DLD1 (cell line): ENCODE measurements around the gene SLAMF9.

Experiments
- in situ Hi-C: cut with HindIII; loops from 2 replicates; pipeline ENCODE4 v1.10.0; 2017; ENCODE audit warnings: low sequenced_read_pairs

SLAMF9 gene

DNA sequence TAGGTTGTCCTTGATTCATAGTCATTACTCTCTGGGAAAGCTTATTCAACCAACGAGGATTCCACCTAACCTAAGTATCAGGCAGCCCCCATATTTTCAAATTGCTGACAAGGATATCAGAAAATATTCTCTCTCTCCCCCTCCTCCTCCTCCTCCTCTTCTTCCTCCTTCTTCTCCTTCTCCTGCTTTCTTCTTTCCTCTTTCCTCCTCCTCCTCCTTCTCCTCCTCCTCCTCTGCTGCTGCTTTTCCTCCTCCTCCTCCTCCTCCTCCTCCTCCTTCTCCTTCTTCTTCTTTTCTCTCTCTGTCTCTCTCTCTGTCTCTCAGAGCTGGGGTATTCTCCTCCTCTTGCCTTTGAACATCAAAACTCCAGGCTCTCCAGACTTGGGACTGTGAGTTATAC is 6.1 kb downstream of the SLAMF9 start:
- in situ Hi-C loops, result no loop called here

DNA sequence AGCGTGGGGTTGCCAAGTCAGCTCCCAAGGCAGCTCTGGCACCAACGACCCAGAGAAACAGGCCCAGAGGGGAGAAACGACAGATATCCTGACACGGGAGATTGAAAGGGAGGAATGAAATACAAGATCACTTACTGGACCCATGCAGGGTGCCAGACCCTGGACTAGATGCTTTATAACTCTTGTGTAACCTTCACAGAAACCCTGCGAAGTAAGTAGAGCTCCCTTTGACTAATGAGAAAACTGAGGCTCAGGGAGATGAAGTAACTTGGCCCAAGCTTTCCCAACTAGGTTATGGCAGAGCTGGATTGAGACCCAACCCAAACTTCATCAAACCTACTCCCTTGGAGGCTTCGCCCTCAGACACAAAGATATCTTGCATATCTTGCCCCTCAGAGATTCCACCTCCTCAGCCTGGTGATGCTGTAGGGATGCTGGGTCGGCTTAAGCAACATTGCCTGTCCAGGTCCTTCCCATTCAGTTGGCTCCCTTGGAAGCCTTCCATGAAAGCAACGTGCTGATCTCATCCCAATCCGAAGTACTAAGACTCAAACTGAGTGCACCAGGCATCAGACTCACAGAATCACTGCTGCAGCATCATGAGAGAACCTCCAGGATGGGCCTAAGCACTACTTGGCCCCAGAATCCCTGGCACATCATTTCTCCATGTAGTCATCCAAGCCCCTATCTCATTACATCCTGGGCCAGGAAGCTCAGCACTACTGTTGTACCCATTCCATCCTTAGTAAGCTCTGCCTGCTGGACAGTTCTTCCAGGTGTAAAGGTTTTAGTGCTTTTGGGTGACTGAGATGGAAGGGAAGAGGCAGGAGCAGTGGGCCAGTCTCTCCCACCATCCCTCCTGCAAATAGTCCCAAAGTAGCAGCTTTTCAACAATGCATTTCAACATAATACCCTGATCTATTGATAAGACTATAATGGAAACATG is 7.5 kb downstream of the SLAMF9 start:
- in situ Hi-C loops, result no loop called here

DNA sequence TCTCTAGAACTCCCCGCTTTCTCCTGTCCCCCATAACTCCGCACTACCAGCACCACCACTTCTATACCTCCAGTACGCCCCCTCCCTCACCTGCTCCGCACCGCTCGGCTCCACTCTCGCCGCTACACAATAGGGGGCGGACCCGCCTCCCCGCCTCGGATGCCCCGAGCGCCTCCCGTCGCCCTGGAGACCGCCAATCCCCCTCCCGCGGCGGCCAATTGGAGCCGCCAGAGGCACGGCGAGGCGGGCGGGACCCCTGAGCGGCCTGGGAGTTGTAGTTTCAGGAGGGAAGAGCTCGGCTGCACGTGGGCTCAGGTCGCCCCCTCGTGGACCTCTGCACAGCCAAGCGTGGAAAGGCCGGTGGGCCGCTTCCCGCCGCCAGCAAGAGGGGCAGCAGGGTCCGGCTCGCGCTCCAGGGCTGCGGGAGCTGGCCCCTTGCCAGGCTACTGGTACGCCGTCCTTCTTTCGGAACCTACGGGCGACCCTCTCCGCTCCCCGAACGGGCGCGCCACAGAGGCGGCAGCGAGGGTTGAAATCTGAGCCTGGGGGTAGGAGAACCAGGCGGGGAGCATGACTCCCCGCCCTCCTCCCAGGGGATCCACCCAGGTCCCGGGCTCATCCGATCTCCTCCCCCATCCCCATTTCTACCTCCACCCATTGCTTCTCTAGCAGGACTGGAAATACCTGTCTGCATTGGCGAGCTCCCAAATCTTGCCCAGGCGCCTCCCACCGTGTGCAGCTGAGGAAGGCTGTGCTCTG is 8.4 kb downstream of the SLAMF9 start, which contains the start of gene IGSF9:
IGSF9 (minus strand) TSS at position 131 of the 759 bp plus-strand sequence. CDS start 2,159 bp downstream, outside the sequence.
- in situ Hi-C loops, result no loop called here

DNA sequence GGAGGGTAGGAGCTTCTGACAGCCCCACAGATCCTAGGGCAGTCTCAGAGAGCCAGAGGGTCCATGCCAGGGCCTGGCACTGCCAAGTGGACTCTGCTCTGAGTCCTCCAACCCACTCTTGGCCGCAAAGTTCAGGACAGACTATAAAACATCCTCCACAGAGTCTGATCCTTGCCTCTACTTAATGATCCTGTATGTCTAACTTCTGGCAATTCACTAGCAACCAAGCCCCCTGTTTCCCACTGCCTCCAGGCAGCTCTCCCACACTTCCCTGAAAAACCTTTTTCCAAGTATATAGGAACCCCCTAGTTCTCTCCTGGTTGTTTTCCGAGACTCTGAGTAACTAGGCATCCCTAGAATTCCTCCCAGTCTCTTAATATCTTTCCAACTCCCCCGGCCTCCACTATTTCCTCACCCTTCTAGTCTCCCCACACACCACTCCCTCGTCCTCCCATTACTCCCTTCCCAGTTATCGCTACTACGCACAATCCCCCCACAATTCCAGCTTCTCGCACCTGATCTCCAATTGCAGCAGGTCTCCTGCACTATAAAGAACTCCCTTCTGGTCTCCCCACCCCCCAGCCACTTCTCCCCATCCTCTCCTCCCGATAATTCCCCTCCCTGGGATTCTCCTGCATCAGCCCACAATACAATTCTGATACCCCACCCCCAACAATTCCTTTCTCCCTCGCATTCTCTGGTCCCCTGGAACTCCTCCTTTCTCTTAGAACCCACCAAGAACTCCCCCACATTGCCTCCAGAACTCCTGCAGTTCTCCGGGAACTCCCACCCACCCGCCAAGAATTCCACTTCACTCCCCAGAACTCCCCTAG is 9.2 kb downstream of the SLAMF9 start:
- in situ Hi-C loops, result no loop called here

DNA sequence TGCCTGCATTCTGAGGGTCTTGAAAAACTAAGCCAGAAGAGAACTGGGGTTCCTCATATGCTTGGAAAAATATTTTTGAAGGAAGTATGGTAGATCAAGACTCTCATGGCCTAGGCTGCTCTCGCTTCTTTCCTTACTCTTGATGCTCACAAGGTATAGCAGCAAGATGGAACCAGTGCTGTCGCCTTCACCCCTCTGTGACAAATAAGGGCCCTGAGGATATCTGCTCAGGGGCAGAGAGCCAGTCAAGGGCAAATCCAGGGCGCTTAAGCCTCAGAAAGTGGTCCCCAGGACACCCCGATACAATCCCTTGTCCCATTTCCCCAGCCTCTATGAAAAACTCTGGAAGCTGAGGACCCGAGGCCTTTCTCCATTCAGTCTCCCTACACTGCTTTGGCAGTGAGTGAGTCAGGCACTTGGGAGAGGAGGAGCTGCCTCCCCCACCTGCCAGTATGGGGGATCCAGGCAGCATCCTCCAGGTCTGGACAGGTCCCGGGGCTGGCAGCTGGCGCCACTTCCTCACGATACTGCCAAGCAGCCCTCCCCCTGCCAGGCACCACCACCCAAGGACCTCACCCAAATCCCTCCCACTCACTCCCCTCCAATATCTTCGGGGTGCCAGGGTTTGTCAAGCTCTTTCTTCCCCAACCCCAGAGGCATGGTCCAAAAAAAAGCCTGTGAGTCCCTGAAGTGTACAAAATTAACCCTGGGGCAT is 10.0 kb downstream of the SLAMF9 start:
- in situ Hi-C loops, result no loop called here

DNA sequence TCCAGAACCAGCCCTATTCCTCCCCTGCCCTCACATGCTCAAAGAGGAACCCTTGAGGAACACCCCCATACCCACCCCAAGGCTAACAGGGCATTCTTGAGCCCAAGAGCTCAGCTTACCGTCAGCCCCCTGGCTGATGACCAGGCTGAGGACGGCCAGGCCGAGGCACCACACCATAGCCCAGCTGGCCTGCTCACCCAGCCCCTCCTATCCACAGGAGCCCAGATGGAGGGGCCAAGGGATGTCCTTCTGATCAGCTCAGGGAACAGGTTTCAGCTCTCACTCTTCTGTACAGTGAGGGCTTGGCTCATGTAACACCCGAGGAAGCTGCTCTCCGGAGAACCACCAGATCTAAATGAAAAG is 10.8 kb downstream of the SLAMF9 start:
- in situ Hi-C loops, result no loop called here

DNA sequence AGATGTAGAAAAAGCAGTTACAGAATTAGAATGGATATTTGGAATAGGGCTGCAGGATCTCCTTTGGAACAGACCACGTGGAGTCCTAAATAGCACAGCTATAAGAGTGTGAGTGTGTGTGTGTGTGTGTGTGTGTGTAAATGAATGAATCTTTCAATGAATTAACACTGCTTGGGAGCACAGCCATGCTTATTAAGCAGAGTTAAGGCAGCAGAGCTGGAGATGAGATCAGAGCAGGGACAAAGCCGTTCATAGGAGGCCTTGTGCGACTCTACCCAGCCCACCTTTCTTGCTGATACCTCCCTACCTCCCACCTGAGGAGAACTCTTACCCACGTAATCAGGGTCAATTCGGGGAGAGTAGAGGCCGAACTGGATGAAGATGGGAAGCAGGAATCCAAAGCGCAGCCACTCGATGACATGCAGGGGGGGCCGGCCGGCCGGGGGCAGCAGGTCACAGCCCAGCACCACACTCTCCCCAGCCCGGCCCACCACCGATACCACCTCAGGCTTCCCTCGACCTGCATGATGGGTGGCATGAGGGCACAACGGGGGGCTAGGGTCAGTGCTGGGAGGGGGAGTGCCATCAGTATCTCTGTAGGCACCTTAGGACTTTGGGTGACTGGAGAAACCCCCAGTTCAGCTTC is 11.3 kb downstream of the SLAMF9 start:
- in situ Hi-C loops, result no loop called here

DNA sequence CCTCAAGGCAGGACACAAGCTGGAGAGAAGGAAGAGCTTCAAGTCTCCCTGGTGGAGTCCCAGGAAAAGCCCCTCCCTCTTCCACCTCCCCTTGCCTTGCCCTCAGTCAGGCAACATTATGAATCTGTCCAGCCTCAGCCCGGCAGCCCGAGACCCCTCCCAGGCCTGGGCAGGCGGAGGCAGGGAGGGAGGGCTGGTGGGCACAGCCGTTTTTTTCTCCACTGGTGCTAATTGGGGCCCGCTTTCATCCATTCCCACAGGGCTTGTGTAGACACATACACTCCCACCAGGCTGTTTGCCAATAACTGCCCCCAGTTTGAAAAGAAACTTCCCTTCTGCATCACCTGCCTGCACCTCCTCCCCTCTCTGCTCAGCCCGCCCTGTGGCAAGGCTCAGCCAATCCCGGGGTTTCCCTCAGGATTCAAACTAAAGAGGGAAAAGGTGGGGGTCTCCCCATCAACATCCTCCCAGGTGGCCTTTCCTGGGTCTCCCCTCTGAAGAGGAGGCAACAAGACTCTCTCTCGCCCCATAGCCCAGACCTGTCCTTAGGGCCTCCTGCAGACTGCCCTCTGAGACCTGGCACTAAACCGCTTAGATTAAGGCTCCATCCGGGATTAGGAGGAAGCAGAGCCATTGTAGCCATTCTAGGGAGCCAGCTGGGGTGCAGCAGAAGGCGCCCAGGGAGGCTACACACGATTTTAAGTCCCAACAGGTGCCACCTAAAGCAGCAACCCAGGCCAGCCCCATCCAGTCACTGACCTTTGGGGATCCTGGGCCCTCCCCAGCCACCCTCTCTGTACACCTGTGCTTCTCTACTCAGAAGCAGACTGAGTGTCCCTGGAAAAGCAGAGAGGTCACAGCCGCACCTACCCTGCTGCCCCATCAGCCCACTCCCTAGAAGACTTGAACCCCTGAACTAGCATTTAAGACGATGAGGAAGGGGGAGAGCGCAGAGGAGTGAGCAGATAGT is 12.2 kb downstream of the SLAMF9 start:
- in situ Hi-C loops, result no loop called here

DNA sequence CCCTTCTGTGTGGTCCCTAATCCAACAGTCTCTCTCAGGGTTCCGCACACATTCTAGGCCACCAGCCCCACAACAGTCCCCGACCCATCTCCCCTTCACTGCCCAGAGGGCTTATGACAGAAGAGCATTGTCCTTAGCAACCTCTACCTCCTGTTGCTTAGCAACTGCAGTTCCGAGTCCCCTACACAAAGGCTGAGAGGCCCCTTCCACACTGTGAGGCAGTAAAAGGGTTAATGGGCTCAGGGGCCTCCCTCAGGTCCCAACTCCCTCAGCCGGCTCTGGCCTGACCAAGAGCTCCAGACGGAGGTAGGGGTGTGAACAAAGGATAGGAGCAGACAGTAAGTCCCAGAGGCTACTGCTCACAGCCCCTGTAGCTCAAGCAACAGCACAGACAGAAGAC is 12.9 kb downstream of the SLAMF9 start:
- in situ Hi-C loops, result no loop called here

DNA sequence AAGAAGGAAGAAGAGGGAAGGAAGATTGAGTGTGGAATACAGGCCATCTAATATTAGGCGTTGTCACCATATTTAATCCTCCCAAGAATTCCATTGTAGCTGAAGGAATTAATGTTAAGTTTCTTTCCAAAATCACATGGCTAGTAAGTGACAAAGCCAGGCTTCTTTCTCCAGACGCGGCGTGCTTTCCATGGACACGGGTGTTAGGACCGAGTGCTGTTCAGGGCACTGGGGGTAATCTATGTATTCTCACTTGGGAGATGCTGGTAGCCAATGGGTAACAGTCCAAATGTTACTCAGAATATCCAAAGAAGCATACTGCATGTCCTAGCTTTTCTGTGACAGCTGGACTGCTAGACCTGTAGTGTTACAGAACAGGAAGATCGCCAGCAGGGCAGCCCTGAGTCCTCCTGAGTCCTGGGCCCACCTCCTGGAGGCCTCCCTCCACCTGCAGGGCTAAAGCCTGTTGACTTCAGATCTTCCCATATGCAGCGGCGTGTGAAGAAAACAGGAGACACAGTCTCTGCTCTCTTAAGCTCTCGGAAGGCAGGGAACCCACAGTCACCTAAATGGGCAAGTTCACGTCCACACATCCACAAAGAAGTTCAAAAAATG is 13.9 kb downstream of the SLAMF9 start:
- in situ Hi-C loops, result no loop called here

DNA sequence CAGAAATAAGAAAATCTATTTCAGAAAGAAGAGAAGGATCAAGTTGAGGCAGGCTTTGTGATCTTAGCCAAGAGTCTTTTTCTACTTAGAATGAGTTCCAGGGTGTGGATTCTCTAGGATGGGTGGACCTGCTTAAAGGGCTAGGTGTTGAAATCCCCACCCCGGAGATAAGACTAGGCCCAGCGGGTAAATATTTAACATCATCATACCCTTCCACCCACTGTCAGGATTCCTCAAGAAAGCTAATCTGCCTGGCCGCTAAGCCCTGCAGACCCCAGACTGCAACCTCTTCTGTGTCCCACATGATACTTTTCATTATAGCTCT is 14.4 kb downstream of the SLAMF9 start:
- in situ Hi-C loops, result no loop called here

DNA sequence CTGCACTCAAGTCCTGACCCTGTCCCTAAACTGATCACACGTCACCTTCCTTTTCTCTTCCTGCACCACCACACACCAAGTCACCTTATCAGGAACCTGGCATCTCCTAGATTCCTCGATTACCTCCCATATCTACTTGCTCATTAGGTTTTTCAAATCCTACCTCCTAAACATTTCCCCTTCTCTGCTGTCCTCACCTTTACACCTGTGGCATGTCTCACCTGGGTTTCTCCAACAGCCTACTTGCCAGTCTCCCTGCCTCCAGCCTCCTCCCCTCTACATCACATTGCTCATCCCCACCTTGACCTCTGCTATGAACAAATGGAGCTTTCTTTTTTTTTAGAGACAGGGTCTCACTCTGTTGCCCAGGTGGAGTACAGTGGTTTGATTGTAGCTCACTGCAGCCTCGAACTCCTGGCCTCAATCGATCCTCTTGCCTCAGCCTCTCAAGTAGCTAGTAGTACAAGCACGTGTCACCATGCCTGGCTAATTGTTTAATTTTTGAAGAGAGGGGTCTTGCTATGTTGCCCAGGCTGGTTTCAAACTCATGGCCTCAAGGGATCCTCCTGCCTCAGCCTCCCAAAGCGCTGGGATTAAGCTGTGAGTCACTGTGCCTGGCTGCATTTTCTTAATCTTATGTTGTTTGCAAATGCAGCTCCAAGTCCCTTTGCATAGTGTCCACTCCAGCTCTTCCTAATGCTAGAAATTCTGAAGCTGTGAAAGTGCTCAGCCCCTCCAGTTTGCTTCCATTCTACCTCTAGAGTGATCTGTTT is 14.9 kb downstream of the SLAMF9 start:
- in situ Hi-C loops, result no loop called here

DNA sequence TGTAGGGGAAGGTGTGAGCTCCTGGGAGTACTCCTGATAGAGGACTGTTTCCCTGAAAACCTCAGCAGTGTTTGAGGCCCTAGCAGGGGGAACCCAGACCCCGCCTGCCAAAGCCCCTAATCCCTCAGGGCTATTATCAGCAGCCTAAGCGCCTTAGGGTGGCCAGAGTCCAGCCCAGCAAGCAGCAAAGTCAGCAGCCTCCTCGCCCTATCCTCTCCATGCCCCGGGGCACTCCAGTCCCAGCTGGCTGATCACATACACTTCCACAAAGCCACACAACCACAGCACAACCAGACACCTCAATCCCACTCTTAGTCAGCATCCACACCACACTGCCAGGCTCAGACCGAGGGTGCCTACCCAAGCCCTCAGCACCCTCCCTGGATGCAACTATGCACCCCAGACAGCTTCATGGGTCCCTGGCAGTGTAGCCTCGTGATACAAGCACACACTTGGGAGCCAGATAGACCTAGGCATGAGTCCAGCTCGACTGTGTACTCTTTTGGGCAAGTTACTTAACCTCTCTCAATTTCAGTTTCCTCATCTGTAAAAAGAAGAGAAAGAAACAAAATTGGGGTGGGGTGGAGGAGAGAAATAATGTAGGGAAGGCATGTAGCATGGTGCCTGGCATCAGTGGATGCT is 15.7 kb downstream of the SLAMF9 start:
- in situ Hi-C loops, result no loop called here

DNA sequence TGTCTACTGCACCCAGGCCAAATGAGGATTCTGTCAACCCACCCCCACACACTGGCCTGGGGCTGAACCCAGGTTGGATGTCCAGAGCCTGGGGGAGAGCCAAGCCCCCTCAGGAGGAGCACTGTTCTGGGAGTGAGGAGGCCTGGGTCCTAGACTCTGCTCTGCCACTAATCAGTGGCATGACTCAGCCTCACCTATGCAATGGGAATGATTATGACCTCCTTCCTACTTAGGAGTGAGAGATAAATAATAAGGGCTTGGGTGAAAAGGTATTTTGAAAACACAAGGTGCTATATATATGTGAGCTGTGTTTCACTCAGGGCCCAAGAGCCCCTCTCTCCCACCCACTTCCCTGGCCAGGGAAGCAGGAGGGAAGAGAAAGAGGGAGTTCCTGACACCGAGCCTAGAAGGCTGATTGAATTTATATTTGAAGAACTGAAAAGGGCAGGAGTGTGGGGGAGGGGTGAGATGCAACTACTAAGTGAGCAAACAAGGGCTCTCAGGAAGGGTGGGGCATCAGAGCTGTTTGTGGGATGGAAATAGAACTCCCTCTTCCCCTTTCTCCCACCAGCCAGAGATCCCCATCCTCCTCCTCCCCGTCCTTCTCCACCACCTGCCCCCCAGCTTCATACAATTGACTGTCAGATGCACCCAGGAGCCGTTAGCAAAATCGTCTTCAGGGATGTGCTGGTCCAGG is 16.8 kb downstream of the SLAMF9 start:
- in situ Hi-C loops, result no loop called here

DNA sequence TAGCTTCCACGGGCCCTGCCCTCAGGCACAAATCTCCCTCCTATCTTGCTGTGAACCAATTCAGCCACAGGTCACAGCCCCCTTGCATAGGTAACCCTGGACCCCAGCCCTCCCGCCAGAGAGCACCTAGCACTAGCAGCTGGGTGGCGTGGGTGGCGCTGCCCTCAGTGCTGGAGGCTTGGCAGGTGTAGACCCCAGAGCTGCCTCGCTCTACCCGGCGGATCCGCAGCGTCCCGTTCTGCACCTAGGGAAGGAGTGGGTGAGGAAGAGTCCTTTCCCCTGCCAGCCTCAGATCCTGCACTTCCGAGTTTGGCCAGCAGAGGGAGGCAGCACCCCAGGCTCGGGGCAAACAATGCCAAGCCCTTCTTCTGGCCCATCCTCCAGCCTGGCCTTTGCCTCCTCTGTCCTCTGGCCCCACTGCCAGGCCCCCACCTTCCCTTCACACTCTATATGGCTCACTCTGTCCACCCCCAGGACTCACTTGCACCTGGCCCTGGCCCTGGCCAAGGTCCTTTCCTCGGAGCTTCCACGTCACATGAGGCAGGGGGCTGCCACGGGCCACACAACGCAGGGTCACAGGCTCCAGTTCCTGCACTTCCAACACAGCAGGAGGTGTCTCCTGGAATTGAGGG is 17.6 kb downstream of the SLAMF9 start:
- in situ Hi-C loops, result no loop called here

DNA sequence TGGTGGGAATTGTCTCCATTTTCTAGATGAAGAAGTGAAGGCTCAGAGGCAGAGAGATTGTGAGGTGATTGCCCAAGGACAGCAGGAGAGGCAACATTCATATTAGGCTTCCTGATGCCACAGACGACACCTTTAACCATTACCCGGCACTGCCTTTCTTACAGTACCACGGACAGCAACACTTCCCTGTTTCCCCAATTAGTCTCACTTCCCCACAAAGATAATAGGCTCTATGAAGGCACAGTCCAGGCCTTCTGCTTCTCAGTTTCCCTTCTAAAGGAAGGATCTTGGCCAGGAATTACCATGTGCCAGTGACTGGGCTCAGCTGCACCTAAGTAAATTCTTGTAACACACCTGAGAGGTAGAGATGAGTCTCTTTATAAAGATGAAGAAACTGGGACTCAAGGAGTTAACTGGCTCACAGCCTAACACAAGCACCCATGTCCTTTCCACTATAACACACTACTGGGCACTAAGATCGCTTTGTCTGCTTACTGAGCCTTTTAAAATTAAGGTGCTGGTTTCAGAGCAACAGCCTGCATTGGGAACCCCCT is 18.2 kb downstream of the SLAMF9 start:
- in situ Hi-C loops, result no loop called here
